ENCODE measurements around the gene PGAP3. TPM values are rescaled to one million over a fixed set of nuclear protein-coding genes. Genes with fewer than 3 reads are reported as not detected.
A peak's percentile ranks its signal among the peaks of the same experiment; 100 is the strongest.

The PGAP3 gene
- total and polyA plus RNA-seq, 2 experiments from 2014 or later: 29.7 to 34.2 TPM

GRCh38 chr17:39640591-39641031 lies 47.2 kb downstream of the PGAP3 start:
- TF ChIP-seq CTCF (IDR thresholded peaks at IDR 0.05; ENCODE audit: low read depth, low read length): no peak
- H3K27me3 ChIP-seq: no peaks in the 10 kb centered on the region
- no peak overlapping the region for H3K4me3 ChIP-seq
- DNase-seq (ENCODE audit: low read depth in 1 of 2, low spot score in 1 of 2): no peak
- no peaks in the 10 kb centered on the region for H3K9me3 ChIP-seq (ENCODE audit: low read depth)
- no peaks in the 10 kb centered on the region for H3K36me3 ChIP-seq
- no peak overlapping the region for H3K27ac ChIP-seq
- H3K4me1 ChIP-seq (ENCODE audit: low read depth): peaks cover 51% of the 10 kb centered on the region

GRCh38 chr17:39639566-39640458 lies 48.0 kb downstream of the PGAP3 start:
- H3K27me3 ChIP-seq: no peaks in the 10 kb centered on the region
- no peak for DNase-seq (ENCODE audit: low read depth in 1 of 2, low spot score in 1 of 2)
- H3K27ac ChIP-seq: no peak overlapping the region
- H3K9me3 ChIP-seq (ENCODE audit: low read depth): no peaks in the 10 kb centered on the region
- H3K4me3 ChIP-seq: no peak overlapping the region
- H3K36me3 ChIP-seq: no peaks in the 10 kb centered on the region
- H3K4me1 ChIP-seq (ENCODE audit: low read depth): peaks cover 46% of the 10 kb centered on the region
- TF ChIP-seq CTCF (IDR thresholded peaks at IDR 0.05; ENCODE audit: low read depth, low read length): no peak

GRCh38 chr17:39639043-39639442 lies 48.8 kb downstream of the PGAP3 start:
- Histone ChIP-seq H3K4me1 (ENCODE audit: low read depth) (peaks cover 39% of the 10 kb centered on the region), H3K4me3 (no peak overlapping the region), H3K27ac (no peak overlapping the region), H3K36me3 (no peaks in the 10 kb centered on the region), H3K9me3 (ENCODE audit: low read depth) (no peaks in the 10 kb centered on the region), H3K27me3 (no peaks in the 10 kb centered on the region)
- no peak for TF ChIP-seq CTCF (IDR thresholded peaks at IDR 0.05; ENCODE audit: low read depth, low read length)
- DNase-seq (ENCODE audit: low read depth in 1 of 2, low spot score in 1 of 2): no peak

GRCh38 chr17:39638317-39638716 lies 49.5 kb downstream of the PGAP3 start:
- Histone ChIP-seq H3K4me3 (no peak overlapping the region), H3K27me3 (no peaks in the 10 kb centered on the region), H3K36me3 (no peaks in the 10 kb centered on the region), H3K27ac (no peak overlapping the region), H3K9me3 (ENCODE audit: low read depth) (no peaks in the 10 kb centered on the region), H3K4me1 (ENCODE audit: low read depth) (peaks cover 38% of the 10 kb centered on the region)
- DNase-seq (ENCODE audit: low read depth in 1 of 2, low spot score in 1 of 2): no peak
- no peak for TF ChIP-seq CTCF (IDR thresholded peaks at IDR 0.05; ENCODE audit: low read depth, low read length)

- Histone ChIP-seq H3K27ac (peak within 1 kb of the TSS; percentile 80), H3K27me3 (no peaks in the 10 kb centered on the region), H3K4me3 (peak within 1 kb of the TSS; percentile 69), H3K4me1 (ENCODE audit: low read depth) (peaks cover 27% of the 10 kb centered on the region), H3K9me3 (ENCODE audit: low read depth) (no peaks in the 10 kb centered on the region), H3K36me3 (no peaks in the 10 kb centered on the region)
- TF ChIP-seq CTCF (IDR thresholded peaks at IDR 0.05; ENCODE audit: low read depth, low read length): no peak
- DNase-seq (ENCODE audit: low read depth in 1 of 2, low spot score in 1 of 2): peak; percentile 91 to 93
Observed at GRCh38 chr17:39636927-39637736, 50.7 kb downstream of the PGAP3 start, which contains the start of gene STARD3. STARD3 (plus strand) TSS chr17:39637144; CDS start chr17:39653532, 16,388 bp downstream.
